GM21367 (cell line): Measurements from ENCODE around the gene ZNF664.

Source experiments
- ATAC-seq: cut with Tn5 transposase; IDR thresholded peaks from one replicate; pipeline ENCODE4 v1.9.1; 2021; ENCODE audit not compliant: unreplicated experiment

ZNF664 gene

DNA sequence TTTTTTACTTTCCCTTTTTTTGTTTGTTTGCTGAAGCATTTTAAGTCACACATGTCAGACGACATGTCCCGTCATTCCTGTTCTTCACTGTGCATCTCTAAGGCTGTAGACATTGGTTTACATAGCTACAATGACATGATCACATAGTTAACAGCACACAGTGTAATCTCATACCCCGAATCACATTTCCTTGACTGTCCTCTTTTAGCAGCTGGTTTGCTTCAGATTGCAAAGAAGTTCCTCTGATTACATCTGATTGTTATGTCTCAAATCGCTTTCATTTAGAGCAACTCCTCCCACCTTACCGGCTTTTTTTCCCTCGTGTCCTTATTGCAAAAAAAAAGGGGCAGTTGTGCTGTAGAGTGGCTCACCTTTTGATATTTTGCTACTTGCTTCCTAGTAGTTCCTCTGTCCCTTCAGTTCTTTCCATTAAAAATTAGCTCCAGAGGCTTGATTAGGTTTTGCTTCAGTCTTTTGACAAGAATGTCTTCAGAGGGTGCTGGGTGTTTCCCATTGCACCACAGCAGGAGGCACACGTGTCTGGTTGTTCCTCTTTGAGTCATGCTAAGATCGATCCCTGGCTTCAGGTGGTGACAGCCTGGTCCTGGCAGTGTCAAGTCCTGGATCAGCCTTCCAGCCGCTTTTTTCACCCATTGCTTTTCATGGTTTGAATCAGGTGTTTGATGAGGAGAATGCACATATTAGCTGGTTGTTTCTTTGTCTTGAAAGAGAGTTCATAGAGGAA, 35.0 kb downstream of the ZNF664 start:
- ATAC-seq: no peak

DNA sequence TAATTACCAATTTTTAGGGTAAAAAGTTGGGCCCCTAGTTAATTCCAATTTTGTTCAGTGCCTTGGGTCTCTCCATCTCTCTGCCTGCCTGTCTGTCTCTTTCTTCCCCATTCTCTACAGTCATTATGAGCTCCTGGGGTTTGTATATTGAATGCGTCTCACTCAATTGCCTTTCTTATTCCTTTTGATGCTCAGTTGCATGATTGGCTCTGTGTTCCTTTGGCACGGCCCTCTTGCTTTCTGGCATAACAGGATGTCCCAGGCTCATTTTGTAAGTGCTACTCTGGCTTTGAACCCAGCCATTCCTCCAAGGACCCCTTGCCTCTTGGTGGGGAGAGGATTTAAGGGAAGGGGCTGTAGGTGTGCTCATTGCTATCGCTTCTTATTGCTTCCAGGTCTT, 35.6 kb downstream of the ZNF664 start:
- ATAC-seq: no peak

DNA sequence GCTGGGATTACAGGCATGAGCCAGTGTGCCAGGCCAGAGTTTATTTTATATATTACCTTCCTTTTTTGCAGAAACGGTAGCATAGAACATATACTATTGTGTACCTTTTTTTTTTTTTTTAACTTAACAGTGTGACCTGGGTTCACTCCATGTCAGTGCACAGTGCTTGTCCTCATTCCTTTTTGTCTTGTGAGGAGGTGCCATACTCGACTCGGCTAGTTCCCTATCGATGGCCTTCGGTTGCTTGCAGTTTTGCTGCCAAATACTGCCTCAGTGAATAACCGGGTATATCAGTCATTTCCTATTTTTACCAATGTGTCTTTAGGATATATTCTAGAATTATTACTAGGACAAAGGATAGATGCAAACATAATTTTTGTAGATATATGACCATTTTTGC, 36.8 kb downstream of the ZNF664 start:
- ATAC-seq: no peak

DNA sequence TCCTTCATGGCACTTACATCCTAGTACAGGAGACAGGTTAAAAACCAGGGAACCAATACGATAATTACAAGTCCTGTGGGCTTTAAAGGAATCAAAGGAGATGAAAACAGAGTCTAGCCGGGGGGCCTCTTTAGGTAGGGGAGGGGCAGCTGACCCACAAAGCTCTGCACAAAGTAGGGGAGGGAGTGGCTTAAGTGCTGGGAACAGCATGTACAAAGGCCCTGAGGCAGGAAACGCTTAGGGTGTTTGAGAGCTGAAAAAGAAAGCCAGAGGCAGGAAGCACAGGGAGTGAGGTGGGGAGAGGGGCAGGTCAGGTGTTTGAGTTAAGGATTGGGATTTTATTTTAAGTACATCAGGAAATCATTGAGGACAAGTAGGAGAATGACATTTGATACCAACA, 37.7 kb downstream of the ZNF664 start:
- ATAC-seq: no peak

DNA sequence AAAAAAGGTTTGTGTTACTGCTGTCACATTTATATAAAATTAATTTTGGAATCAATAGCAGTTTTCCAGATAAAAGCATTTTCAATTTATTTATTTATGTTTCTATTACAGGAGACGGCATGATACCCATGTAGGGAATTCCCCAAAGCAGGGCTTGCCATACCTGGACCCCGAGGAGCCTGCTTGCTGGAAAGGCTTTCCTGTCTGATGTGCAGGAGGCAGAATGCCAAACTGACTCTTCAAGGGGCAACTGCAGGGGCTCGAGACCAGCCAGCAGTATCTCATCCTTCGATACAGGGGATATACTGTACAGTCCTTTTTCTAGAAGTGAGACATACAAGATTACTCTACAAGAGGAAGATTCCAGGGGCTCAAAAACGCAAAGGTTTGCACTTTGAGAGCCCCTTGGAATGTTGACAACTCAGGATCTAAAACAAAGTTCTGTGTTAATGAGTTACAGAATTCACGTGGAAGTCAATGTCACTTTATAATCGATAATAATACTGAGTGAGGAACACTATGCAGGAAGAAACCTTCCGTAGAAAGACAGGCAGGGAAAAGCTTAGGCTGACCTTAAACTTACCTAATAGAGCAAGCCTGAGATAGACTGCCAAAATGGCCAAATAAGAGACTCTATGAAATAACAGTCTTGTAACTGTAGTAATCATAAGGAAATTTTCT, 38.6 kb downstream of the ZNF664 start:
- no peak for ATAC-seq

DNA sequence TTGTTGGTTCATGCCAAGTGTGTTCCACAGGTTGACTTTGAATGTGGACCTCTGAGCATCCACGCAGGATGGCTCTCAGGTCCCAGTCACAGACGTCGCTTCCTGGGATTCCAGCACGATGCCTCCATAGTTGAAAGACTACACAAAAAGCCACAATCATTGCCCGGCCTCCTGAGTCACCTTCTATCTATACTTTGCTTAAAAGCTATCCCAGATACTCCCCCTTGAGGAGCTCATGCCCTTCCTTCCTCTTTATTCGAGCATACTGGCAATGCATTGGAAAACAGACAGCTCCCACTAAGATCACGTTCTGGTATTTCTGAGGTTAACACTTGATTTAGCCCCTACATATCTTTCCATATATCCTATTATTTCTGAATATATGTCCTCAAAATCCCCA, 40.1 kb downstream of the ZNF664 start:
- ATAC-seq: no peak

DNA sequence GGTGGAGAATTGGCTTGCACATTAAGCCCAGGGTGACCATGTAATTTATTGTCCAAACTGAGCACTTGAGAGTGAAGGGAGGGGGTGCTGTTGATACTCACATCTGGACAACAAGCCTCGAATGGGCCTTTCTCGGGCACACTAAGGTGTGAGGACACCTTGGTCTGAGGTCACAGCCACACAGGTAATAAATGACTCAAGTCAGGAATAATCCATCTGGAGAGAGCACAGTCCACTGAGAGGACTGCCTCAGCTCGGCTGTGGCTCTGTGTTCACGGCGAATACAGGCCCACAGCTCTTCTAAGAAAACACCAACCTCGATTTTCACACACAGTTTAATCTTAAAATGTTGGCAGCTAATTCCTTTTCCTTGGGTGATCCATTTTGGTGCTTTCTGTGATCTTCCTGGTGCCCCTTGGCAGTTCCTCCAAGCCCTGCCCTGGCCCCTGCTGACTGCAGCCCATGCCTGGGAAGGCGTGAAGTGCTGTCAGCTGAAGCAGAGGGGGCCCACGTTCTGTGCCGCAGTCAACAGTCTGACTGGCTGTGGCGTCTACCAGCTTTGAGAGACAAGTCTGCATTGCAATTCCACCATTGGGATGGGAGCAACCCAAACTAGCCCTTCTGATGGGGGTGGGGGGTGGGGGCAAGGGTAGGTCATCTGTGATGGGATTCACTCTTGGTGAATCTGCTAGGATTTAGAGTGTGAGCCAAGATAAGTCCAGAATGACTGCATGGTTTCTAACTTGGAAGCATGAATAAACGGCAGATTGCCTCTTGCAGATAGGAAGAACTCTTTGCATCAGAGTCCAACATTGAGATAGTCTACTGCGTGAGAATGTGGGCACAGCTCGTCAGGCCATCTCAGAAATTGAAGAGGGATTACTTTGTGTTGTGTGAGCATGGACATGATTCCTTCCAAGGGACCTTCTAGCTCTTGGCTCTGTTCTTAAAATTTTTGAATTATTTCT, 42.8 kb downstream of the ZNF664 start:
- ATAC-seq: no peak

DNA sequence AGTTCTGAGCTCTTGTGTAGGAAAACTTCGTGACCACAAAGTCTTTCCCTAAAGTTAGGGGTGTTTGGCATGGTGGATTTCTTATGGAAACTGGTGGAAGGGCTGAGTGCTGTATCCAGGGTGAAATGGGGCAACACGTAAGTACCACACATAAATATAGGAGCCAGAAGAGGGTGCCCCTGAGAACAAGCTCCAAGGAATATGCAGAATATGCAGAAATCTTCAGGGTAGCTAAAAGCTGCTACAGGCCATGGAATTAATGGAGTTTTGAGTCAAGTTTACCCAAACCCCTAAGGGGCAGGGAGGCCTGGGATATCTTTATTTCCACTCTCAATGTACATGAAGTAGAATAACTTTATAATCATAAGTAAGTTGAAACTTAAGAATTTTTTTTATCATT, 44.0 kb downstream of the ZNF664 start:
- ATAC-seq: no peak

DNA sequence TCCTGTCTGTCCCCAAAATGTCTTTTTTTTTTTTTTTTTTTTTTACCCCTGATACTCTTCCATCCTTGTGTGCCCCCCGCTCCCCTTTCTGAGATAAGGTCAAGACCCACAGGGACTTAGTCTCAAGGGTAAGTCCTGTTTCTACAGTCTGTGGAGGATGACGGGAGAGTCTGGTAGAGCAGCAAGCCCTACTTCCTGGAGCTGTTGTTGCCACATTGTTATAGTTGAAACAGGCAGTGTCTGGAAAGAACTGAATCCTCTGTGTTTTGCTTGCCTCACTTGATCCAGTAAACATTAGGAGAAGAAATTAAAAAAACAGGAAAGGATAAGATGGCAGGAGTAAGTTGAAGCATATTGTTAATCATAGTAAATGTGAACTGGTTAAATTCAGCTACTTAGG, 45.5 kb downstream of the ZNF664 start:
- ATAC-seq: no peak

DNA sequence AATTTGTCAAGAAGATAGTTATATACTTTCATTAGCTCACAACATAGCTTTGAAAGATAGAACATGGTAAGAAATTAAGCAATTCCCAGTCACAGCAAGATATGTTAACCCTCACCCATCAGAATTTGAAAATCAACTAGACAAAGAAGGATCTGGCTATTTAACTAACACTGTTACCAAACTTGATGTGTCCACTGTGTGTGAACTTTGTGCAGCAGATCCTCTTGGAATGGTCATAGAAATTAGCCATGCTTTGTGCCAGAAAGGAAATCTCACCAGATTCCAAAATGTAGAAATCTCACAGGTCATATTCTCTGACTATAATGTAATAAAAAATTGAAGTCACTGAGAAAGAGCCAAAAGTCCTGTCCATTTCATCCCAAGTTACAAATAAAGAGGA, 46.1 kb downstream of the ZNF664 start:
- no peak for ATAC-seq

DNA sequence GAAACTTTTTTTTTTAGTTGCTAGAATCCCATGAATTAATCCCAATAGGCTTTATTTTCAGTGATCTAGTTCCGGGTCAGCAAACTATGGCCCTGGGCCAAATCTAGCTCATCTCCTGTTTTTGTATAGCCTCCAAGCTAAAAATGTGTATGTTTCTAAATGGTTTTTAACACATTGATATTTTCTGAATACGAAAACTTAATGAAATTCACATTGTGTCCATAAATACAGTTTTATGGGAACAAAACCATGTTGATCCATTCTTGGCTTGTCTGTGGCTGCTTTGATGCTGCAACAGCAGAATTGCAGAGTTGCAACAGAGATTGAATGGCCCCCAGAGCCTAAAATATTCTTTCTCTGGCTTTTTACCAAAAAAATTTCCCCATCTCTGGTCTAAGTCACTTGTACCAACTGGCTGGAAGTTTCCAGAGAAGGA, 47.5 kb downstream of the ZNF664 start:
- no peak for ATAC-seq

DNA sequence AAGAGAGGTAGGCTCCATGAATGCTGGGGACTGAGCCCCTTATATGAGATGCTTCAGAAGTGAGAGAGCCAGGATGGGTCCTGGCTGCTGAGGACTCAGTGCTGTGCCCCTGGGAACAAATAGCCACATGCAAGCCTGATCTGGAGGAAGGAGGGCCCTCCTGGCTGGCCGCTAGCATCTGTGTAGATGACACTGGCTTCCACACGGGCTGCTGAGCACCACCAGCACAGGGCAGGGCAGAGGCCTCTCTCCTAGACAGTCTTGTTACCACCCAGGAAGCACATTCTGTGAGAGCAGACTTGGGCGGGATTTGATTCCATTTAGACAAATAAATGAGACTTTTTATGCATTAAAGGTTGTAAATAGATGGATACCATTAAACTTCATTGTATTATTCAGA, 48.0 kb downstream of the ZNF664 start:
- no peak for ATAC-seq

DNA sequence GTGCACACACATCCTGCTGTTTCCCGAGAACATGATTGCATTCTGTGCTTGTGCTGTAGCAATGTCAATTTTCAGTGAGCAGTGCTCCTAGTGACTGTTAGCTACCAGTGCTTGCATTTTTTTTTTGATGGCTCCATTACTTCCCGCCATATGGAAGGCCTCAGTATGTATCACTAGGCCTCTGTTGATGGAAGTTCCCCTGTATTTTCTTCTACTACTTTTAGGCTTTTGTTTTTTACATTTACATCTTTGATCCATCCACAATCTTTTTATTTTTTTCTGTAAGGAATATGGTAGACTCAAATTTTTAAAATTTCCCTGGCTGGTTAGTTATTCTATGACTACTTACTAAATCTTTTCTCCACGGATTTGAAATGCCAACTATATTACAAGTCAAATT, 49.1 kb downstream of the ZNF664 start:
- ATAC-seq: no peak

DNA sequence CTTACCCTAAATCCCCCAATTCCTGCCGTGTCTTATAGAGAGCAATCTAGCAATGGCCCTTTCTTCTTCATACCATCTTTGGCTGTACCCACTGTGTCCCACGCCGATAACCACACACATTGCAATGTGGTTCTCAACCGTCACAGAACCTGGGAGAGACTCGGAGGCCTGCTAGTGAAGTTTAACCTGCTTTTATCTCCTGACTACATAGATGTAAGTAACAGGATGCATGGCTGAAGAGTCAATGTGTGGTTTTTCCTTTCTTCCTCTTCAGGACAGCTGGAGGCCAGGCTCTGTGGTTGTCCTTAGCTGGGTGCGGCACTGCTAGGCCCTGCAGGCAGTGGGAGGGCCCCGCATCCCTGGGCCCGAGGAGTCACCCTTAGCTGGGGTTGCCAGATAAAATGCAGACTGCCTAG, 51.3 kb downstream of the ZNF664 start:
- ATAC-seq: no peak

DNA sequence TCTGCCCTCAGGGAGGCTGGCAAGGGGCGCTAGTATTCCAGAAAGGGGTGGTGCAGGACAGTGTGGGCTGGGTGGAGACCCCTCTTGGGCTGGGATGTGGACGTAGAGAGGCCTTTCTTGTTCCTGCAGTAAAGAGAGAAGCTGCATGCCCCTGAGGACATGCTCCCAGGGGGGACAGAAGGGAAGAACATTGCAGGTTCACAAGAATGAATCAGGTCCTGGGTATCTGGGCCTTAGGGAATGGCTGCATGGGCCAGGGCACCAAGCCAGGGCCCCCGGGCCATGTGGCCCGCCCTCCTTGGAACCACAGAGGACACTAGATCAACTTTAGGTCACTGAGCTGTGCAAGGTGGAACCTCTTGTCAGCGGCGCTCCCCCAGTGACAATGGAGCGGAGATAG, 51.8 kb downstream of the ZNF664 start:
- no peak for ATAC-seq

DNA sequence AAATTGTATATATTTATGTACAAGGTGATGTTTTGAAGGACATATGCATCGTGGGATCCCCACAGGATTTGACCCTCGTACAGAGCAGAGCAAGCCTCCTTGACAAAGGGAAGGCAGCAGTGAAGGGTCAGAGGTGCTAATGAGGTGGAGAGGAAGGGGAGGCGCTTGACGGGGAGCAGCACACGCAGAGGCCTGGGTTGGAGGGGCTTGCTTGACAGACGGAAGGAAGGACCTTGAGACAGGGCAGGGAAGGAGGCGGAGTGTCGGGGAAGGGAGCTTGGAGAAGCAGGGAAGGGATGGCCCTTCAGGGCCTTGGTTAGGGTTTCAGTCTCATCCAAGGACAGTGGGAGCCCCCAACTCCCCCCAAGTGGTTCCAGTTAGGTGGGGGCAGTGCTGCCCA, 52.6 kb downstream of the ZNF664 start:
- ATAC-seq: no peak

DNA sequence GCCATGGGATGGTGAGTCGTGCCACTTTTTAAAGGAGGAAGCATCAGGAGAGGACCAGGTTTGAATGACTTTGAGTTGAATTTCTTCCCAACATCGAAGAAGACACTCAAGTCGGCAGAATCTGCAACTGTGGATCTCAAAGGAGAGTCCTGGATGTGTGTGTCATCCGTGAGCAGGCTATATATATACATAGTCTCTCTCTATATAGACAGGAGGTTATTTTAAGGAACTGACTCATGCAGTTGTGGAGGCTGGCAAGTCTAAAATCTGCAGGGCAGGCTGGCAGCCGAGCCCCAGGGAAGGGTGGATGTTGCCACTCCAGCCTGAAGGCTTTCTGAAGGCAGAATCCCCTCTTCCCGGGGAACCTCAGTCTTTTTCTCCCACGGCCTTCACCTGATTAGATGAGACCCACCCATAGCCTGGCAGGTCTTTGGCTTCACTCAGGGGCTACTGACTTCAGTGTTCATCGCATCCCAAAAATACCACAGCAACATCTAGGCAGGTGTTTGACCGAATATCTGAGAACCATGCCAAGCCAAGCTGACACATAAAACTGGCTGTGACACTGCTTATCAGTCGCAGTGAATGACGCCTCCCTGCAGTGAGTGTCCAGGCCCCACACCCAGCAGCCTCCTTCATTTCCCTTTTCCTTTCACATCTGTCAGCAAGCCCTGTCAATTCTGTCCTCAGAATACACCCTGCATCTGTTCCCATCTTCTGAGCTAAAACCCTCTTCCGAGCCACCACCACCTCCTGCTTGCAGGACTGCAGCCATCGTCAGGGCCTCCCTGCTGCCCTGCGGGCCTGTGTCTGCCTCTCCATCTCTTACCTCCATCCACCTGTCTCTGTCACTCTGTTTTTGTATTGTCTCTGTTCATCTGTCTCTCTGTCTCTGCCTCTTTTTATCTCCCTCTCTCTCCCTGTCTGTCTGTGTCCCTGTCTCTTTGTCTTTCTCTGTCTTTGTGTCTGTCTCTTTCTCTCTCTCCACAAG, 54.0 kb downstream of the ZNF664 start:
- ATAC-seq: no peak

DNA sequence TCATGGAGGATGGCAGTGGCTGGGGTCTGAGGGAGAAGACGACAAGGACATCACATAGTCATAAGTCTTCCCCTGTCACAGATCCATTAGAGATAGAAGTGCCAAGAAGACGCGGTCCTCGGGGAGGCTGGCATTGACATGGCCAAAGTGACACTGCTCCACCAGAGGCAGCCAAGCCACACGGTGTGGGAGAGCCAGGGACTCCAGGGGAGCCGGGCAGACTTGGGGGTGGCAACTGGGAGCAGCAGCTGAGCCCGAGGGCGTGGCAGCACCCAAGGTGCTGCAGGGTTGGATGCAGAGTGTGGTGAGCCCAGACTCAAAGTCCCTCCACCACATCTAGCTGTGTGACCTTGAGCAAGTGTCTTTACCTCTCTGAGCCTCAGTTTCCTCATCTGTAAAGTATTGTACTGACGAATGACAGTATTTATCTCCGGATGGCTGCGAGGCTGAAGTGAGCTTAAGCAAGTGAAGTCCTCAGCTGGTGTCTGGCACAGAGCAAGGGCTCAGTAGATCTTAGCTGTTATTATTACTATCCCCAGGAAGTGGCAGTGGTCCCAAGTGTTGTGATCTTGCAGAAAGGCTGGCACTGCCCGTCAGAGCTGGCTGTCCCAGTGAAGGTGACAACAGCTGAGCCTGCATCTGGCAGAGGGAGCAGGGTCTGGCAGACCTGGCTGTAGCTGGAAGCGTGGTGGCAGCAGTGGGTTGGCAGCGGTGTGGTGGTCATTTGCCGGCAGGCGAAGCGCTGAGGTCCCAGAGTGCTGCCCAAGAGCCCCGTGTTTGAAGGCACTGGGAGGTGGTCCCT, 54.9 kb downstream of the ZNF664 start:
- ATAC-seq: no peak

DNA sequence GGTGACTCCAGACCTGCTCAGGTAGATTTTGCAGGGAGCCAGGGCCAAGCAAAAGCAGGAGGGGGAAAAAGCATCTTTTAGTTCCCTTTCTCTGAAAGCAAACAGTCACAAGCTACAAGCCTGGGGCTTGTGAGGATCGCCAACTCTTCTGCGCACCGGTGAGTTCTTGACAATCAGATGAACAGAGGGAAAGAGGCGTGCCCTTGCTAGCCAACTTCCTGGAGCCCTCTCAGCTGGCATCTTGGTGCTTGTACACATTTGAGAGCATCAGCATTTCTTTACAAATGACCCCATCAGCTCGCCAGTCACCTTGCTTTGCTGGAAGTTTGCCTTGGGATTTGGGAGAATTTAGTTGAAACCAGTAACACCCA, 55.5 kb downstream of the ZNF664 start:
- no peak for ATAC-seq

DNA sequence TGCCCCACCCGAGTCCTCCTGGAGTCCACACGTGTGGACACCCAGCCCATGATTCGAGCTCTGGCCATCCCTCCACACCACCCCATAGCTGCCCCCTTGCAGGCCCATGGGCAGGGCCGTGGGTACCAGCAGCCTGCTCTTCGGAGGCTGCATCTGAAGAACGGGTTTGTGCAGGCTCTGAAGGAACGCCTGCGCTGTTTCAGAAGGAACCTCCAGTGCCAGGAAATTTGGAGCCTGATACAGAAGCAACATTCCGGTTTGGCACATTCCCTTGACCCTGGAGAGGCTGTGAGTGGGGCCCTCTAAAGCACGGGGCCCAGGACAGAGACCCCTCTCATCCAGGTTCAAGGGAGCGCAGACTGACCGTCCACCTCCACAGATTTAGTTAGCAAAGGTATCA, 57.0 kb downstream of the ZNF664 start:
- ATAC-seq: no peak
